ENCODE data around the gene NR2C1.
"Not testable (repeated sequence)": the region's sequence is repeated elsewhere in the genome, so short reads cannot be mapped to it uniquely, and the experiment has no call there.

The NR2C1 gene

GRCh38 chr12:94987801-94988200, 85.6 kb downstream of the NR2C1 start:
- no peaks in the 10 kb centered on the region for H3K4me1 ChIP-seq (ENCODE audit: low read length)
- no peak overlapping the region for H3K27ac ChIP-seq (ENCODE audit: low read length)
- TF ChIP-seq EZH2 (optimal IDR thresholded peaks at IDR 0.05; ENCODE audit: low read depth, low read length) (no peak), EZH2phosphoT487 (IDR thresholded peaks at IDR 0.05; ENCODE audit: low read length) (no peak), CTCF (IDR thresholded peaks at IDR 0.05; ENCODE audit: low read length) (no peak)
- DNase-seq: no peak
- no peak overlapping the region for H3K9ac ChIP-seq (ENCODE audit: low read length)
- no peak overlapping the region for H3K4me2 ChIP-seq (ENCODE audit: low read depth, low read length)
- no peaks in the 10 kb centered on the region for H3K27me3 ChIP-seq (replicated peaks; ENCODE audit: insufficient read depth, low read length)
- no peaks in the 10 kb centered on the region for H3F3A ChIP-seq (ENCODE audit: insufficient read depth, low read length)
- H3K9me3 ChIP-seq (replicated peaks; ENCODE audit: insufficient read depth, low read length): no peaks in the 10 kb centered on the region
- no peaks in the 10 kb centered on the region; the same call in 1 of the 2 replicates for H3K36me3 ChIP-seq (replicated peaks; ENCODE audit: insufficient read depth, low read length)
- no peaks in the 10 kb centered on the region for H3K9me2 ChIP-seq (replicated peaks; ENCODE audit: insufficient read depth, low read length)
- H4K20me1 ChIP-seq (ENCODE audit: insufficient read depth, low read length): no peaks in the 10 kb centered on the region
- H2AFZ ChIP-seq (ENCODE audit: low read length): no peak overlapping the region
- no peak overlapping the region for H3K4me3 ChIP-seq (ENCODE audit: low read length)
- H3K79me2 ChIP-seq (ENCODE audit: low read length): peaks cover 65% of the 10 kb centered on the region

- TF ChIP-seq EZH2phosphoT487 (IDR thresholded peaks at IDR 0.05; ENCODE audit: low read length): no peak
- TF ChIP-seq CTCF (IDR thresholded peaks at IDR 0.05; ENCODE audit: low read length): no peak
- TF ChIP-seq EZH2 (optimal IDR thresholded peaks at IDR 0.05; ENCODE audit: low read depth, low read length): no peak
- Histone ChIP-seq H3K79me2 (ENCODE audit: low read length) (peaks cover 59% of the 10 kb centered on the region), H4K20me1 (ENCODE audit: insufficient read depth, low read length) (no peaks in the 10 kb centered on the region), H3K27me3 (replicated peaks; ENCODE audit: insufficient read depth, low read length) (no peaks in the 10 kb centered on the region), H3K9me2 (replicated peaks; ENCODE audit: insufficient read depth, low read length) (no peaks in the 10 kb centered on the region), H3K27ac (ENCODE audit: low read length) (no peak overlapping the region), H3F3A (ENCODE audit: insufficient read depth, low read length) (no peaks in the 10 kb centered on the region), H3K9ac (ENCODE audit: low read length) (no peak overlapping the region), H3K9me3 (replicated peaks; ENCODE audit: insufficient read depth, low read length) (no peaks in the 10 kb centered on the region), H3K4me2 (ENCODE audit: low read depth, low read length) (no peak overlapping the region), H3K4me1 (ENCODE audit: low read length) (no peaks in the 10 kb centered on the region), H3K4me3 (ENCODE audit: low read length) (no peak overlapping the region), H3K36me3 (replicated peaks; ENCODE audit: insufficient read depth, low read length) (no peaks in the 10 kb centered on the region; the same call in 1 of the 2 replicates), H2AFZ (ENCODE audit: low read length) (no peak overlapping the region)
- no peak for DNase-seq
These were observed 86.2 kb downstream of the NR2C1 start for GRCh38 chr12:94987076-94987669.

- not testable (repeated sequence) for H3K4me3 ChIP-seq (ENCODE audit: low read length); H3K4me1 ChIP-seq (ENCODE audit: low read length); H2AFZ ChIP-seq (ENCODE audit: low read length); H3K36me3 ChIP-seq (replicated peaks; ENCODE audit: insufficient read depth, low read length); H3K9ac ChIP-seq (ENCODE audit: low read length); H4K20me1 ChIP-seq (ENCODE audit: insufficient read depth, low read length); H3K9me3 ChIP-seq (replicated peaks; ENCODE audit: insufficient read depth, low read length); DNase-seq; H3F3A ChIP-seq (ENCODE audit: insufficient read depth, low read length); H3K27ac ChIP-seq (ENCODE audit: low read length); H3K4me2 ChIP-seq (ENCODE audit: low read depth, low read length); H3K9me2 ChIP-seq (replicated peaks; ENCODE audit: insufficient read depth, low read length); H3K27me3 ChIP-seq (replicated peaks; ENCODE audit: insufficient read depth, low read length)
- H3K79me2 ChIP-seq (ENCODE audit: low read length): peaks cover 51% of the 10 kb centered on the region
These were observed 88.3 kb downstream of the NR2C1 start for GRCh38 chr12:94985099-94985498.

- H3K4me2 ChIP-seq (ENCODE audit: low read depth, low read length): no peak overlapping the region
- H3K9ac ChIP-seq (ENCODE audit: low read length): no peak overlapping the region
These were observed 90.1 kb downstream of the NR2C1 start for GRCh38 chr12:94983321-94983720.

More at GRCh38 chr12:94983321-94983720, 90.1 kb downstream of the NR2C1 start:
- no peaks in the 10 kb centered on the region for H3K9me3 ChIP-seq (replicated peaks; ENCODE audit: insufficient read depth, low read length)
- no peak for DNase-seq
- H2AFZ ChIP-seq (ENCODE audit: low read length): no peak overlapping the region
- H3F3A ChIP-seq (ENCODE audit: insufficient read depth, low read length): no peaks in the 10 kb centered on the region
- peaks cover 44% of the 10 kb centered on the region for H3K79me2 ChIP-seq (ENCODE audit: low read length)
- no peaks in the 10 kb centered on the region for H4K20me1 ChIP-seq (ENCODE audit: insufficient read depth, low read length)
- H3K9me2 ChIP-seq (replicated peaks; ENCODE audit: insufficient read depth, low read length): no peaks in the 10 kb centered on the region
- no peaks in the 10 kb centered on the region for H3K4me1 ChIP-seq (ENCODE audit: low read length)
- no peaks in the 10 kb centered on the region; the same call in 1 of the 2 replicates for H3K36me3 ChIP-seq (replicated peaks; ENCODE audit: insufficient read depth, low read length)
- H3K27me3 ChIP-seq (replicated peaks; ENCODE audit: insufficient read depth, low read length): no peaks in the 10 kb centered on the region
- no peak for TF ChIP-seq EZH2phosphoT487 (IDR thresholded peaks at IDR 0.05; ENCODE audit: low read length)
- TF ChIP-seq EZH2 (optimal IDR thresholded peaks at IDR 0.05; ENCODE audit: low read depth, low read length): no peak
- TF ChIP-seq CTCF (IDR thresholded peaks at IDR 0.05; ENCODE audit: low read length): no peak
- H3K4me3 ChIP-seq (ENCODE audit: low read length): no peak overlapping the region
- no peak overlapping the region for H3K27ac ChIP-seq (ENCODE audit: low read length)

All from MM.1S (cell line).